Breast epithelium (tissue), 3 donors: ENCODE results near the gene SLC8A3.

Experiments used
- POLR2A ChIP-seq: fragments of 450-650 bp; IDR thresholded peaks from one replicate; pipeline ENCODE4 v1.6.1; 2016; ENCODE audit warnings: antibody characterized with exemption, mild to moderate bottlenecking, moderate library complexity
- POLR2AphosphoS5 ChIP-seq, 3 donors: sonication (generic); formaldehyde crosslinking; IDR thresholded peaks; one replicate each; pipeline ENCODE4 v1.6.1; 2017; ENCODE audit warnings: antibody characterized with exemption in 3 of 3
- TF ChIP-seq, protein P1 (sequence below), 3 donors: fragments of 450-650 bp; IDR thresholded peaks; one replicate each; pipeline ENCODE4 v1.5.1; 2016 to 2017; ENCODE audit warnings: antibody characterized with exemption in 3 of 3, mild to moderate bottlenecking in 3 of 3, moderate library complexity in 3 of 3

DNA sequence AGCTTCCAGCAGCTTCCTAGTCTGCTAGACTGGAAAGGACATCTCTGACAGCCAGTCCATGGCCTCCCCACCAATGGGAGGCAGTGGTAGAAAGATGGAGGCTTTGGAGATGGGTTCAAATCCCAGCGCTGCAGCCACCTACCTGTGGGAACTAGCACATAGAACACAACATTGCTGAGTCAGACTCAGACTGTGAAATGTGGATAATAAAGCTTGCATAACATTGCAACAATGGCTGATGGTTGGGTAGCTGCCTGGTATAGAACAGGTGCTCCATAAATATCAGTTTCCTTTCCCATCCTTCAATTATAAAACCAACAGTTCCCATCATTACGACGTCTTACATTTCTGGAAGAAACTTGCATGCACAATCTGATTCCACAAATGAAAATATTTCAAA lies 94.6 kb downstream of the SLC8A3 start:
- TF ChIP-seq POLR2A, result no peak
- TF ChIP-seq, protein P1, sequence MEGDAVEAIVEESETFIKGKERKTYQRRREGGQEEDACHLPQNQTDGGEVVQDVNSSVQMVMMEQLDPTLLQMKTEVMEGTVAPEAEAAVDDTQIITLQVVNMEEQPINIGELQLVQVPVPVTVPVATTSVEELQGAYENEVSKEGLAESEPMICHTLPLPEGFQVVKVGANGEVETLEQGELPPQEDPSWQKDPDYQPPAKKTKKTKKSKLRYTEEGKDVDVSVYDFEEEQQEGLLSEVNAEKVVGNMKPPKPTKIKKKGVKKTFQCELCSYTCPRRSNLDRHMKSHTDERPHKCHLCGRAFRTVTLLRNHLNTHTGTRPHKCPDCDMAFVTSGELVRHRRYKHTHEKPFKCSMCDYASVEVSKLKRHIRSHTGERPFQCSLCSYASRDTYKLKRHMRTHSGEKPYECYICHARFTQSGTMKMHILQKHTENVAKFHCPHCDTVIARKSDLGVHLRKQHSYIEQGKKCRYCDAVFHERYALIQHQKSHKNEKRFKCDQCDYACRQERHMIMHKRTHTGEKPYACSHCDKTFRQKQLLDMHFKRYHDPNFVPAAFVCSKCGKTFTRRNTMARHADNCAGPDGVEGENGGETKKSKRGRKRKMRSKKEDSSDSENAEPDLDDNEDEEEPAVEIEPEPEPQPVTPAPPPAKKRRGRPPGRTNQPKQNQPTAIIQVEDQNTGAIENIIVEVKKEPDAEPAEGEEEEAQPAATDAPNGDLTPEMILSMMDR (IDR thresholded peaks at IDR 0.05), result no peak
- no peak for TF ChIP-seq POLR2AphosphoS5 (IDR thresholded peaks at IDR 0.05)
